GM19025 (cell line): Measurements from ENCODE around the gene STUB1.

ENCODE experiments used
- ATAC-seq: cut with Tn5 transposase; IDR thresholded peaks from one replicate; pipeline ENCODE4 v1.9.1; 2021; ENCODE audit warnings: mild to moderate bottlenecking, low read depth, moderate library complexity; ENCODE audit not compliant: unreplicated experiment

Gene STUB1

GRCh38 chr16:721765-722540 lies 41.7 kb downstream of the STUB1 start:
- ATAC-seq, result no peak

GRCh38 chr16:722835-723633 lies 42.8 kb downstream of the STUB1 start:
- ATAC-seq, result no peak

- ATAC-seq, result no peak
Measured at GRCh38 chr16:723695-724094, 43.5 kb downstream of the STUB1 start.

- no peak for ATAC-seq
Measured at GRCh38 chr16:724188-725040, 44.2 kb downstream of the STUB1 start.

- no peak for ATAC-seq
Measured at GRCh38 chr16:725041-725376, 44.8 kb downstream of the STUB1 start.

- no peak for ATAC-seq
Measured at GRCh38 chr16:725463-726187, 45.4 kb downstream of the STUB1 start.

GRCh38 chr16:726188-726437 lies 45.9 kb downstream of the STUB1 start:
- ATAC-seq, result no peak

- no peak for ATAC-seq
Measured at GRCh38 chr16:726438-727290, 46.5 kb downstream of the STUB1 start, which contains the start of the genes CCDC78 and HAGHL. CCDC78 (minus strand) TSS chr16:726443; CDS start chr16:726367, 76 bp downstream. HAGHL (plus strand) TSS chr16:727106; CDS start chr16:727510, 404 bp downstream.

- no peak for ATAC-seq
Measured at GRCh38 chr16:727291-727977, 47.2 kb downstream of the STUB1 start.

- ATAC-seq, result peak; percentile 40
Measured at GRCh38 chr16:728131-728889, 48.1 kb downstream of the STUB1 start.

GRCh38 chr16:728890-729744 lies 48.9 kb downstream of the STUB1 start:
- no peak for ATAC-seq

GRCh38 chr16:729768-730665 lies 49.8 kb downstream of the STUB1 start:
- no peak for ATAC-seq

- ATAC-seq, result no peak
Measured at GRCh38 chr16:730666-731509, 50.7 kb downstream of the STUB1 start.

GRCh38 chr16:732332-732731 lies 52.1 kb downstream of the STUB1 start:
- no peak for ATAC-seq
